Type B pancreatic cell (in vitro differentiated cells): ENCODE data around the gene DDIAS. TPM values are rescaled to one million over a fixed set of nuclear protein-coding genes. Genes with fewer than 3 reads are reported as not detected.

Experiments used
- DNase-seq: peaks from one replicate; pipeline ENCODE4 v3.0.0; 2021; ENCODE audit warnings: mixed read lengths; ENCODE audit not compliant: unreplicated experiment; ENCODE audit errors: extremely low spot score
- H3K27ac Mint-ChIP-seq: 2 replicates; pipeline ENCODE4 v1.8.0; 2021; ENCODE audit warnings: mild to moderate bottlenecking, mixed read lengths
- H3K27me3 Mint-ChIP-seq: 2 replicates; pipeline ENCODE4 v1.8.0; 2021; ENCODE audit warnings: mixed read lengths
- H3K36me3 Mint-ChIP-seq: 2 replicates; pipeline ENCODE4 v1.8.0; 2021; ENCODE audit warnings: mixed read lengths
- H3K4me1 Mint-ChIP-seq: one replicate; pipeline ENCODE4 v1.8.0; 2021; ENCODE audit warnings: mixed read lengths; ENCODE audit not compliant: unreplicated experiment
- H3K4me3 Mint-ChIP-seq: 2 replicates; pipeline ENCODE4 v1.8.0; 2021; ENCODE audit warnings: mild to moderate bottlenecking, mixed read lengths
- H3K9me3 Mint-ChIP-seq: 2 replicates; pipeline ENCODE4 v1.8.0; 2021; ENCODE audit warnings: mixed read lengths
- CTCF ChIP-seq: fragments of 200-600 bp; sonication (generic); conservative IDR thresholded peaks from 2 replicates; pipeline ENCODE4 v1.5.0; 2021; ENCODE audit warnings: antibody characterized with exemption, mild to moderate bottlenecking
- total RNA-seq: library from RNA; stranded (reverse); gene quantifications from 2 replicates; pipeline ENCODE4 v1.2.1, GENCODE V29; 2021; ENCODE audit warnings: low replicate concordance

DDIAS gene
- total RNA-seq, 1 donor from 2014 or later, result 7.6 TPM

- DNase-seq, result no peak
These were observed 10.6 kb upstream of the DDIAS start for GRCh38 chr11:82890936-82891335.

GRCh38 chr11:82892611-82893169 is 8.8 kb upstream of the DDIAS start:
- Mint-ChIP-seq H3K9me3 (no peaks in the 10 kb centered on the region), H3K4me1 (peaks cover 22% of the 10 kb centered on the region), H3K27me3 (no peaks in the 10 kb centered on the region), H3K36me3 (no peaks in the 10 kb centered on the region), H3K27ac (no peak overlapping the region), H3K4me3 (no peak overlapping the region)
- no peak for DNase-seq
- TF ChIP-seq CTCF, result no peak

More at GRCh38 chr11:82890936-82891335, 10.6 kb upstream of the DDIAS start:
- TF ChIP-seq CTCF, result no peak
- H3K9me3 Mint-ChIP-seq, result no peaks in the 10 kb centered on the region
- H3K27me3 Mint-ChIP-seq, result no peaks in the 10 kb centered on the region
- H3K4me1 Mint-ChIP-seq, result peaks cover 13% of the 10 kb centered on the region
- H3K4me3 Mint-ChIP-seq, result no peak overlapping the region
- peaks cover 6% of the 10 kb centered on the region for H3K36me3 Mint-ChIP-seq
- no peak overlapping the region for H3K27ac Mint-ChIP-seq

GRCh38 chr11:82895437-82896091 is 6.0 kb upstream of the DDIAS start:
- H3K4me3 Mint-ChIP-seq, result no peak overlapping the region
- H3K36me3 Mint-ChIP-seq, result no peaks in the 10 kb centered on the region
- no peak for TF ChIP-seq CTCF
- peaks cover 22% of the 10 kb centered on the region for H3K4me1 Mint-ChIP-seq
- no peaks in the 10 kb centered on the region for H3K9me3 Mint-ChIP-seq
- no peaks in the 10 kb centered on the region for H3K27me3 Mint-ChIP-seq
- H3K27ac Mint-ChIP-seq, result peak overlapping the region; percentile 25
- no peak for DNase-seq

GRCh38 chr11:82896183-82896582 is 5.4 kb upstream of the DDIAS start:
- H3K9me3 Mint-ChIP-seq, result no peaks in the 10 kb centered on the region
- no peaks in the 10 kb centered on the region for H3K36me3 Mint-ChIP-seq
- no peak for TF ChIP-seq CTCF
- H3K27ac Mint-ChIP-seq, result peak overlapping the region; percentile 25
- no peaks in the 10 kb centered on the region for H3K27me3 Mint-ChIP-seq
- H3K4me1 Mint-ChIP-seq, result peaks cover 22% of the 10 kb centered on the region
- no peak for DNase-seq
- H3K4me3 Mint-ChIP-seq, result no peak overlapping the region

- H3K9me3 Mint-ChIP-seq, result no peaks in the 10 kb centered on the region
- H3K4me3 Mint-ChIP-seq, result peak overlapping the region; percentile 61
- DNase-seq, result no peak
- H3K27me3 Mint-ChIP-seq, result no peaks in the 10 kb centered on the region
- H3K4me1 Mint-ChIP-seq, result peaks cover 34% of the 10 kb centered on the region
- H3K27ac Mint-ChIP-seq, result no peak overlapping the region
- H3K36me3 Mint-ChIP-seq, result no peaks in the 10 kb centered on the region
- no peak for TF ChIP-seq CTCF
These were observed 3.3 kb upstream of the DDIAS start for GRCh38 chr11:82898241-82898640.
